ENCODE results near the gene PDCD1LG2. TPM values are rescaled to one million over a fixed set of nuclear protein-coding genes. Genes with fewer than 3 reads are reported as not detected.
A peak's percentile ranks its signal among the peaks of the same experiment; 100 is the strongest.

The PDCD1LG2 gene
- total and polyA plus RNA-seq, 2 of the 8 experiments (the other 6 are each of a cell fraction or from before 2014, with no cell fraction given): not detected

DNA sequence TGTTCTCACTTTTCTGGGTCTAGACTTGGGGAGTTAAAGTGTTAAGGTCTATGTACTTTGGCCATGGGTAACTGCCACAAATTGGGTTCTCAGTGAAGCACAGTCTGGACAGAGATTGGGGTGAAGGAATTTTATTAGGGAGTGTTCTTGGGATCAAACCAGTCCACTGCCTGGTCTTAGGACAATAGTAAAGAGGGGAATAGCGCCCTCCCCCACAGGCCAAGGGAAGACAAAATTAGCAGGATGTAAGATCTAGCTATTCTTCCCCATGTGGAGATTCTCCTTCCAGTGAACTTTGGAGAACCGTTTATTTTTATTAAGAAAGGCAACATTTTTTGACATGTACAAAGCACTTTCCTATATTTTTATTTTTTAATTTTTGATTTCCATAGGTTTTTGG lies 100.2 kb downstream of the PDCD1LG2 start:
- Histone ChIP-seq H4K5ac (ENCODE audit: insufficient read length, low read depth, low read length) (no peak overlapping the region), H3K4me1 (replicated peaks in 1 of 4; ENCODE audit: control insufficient read depth in 3 of 4, insufficient read depth in 4 of 4, low read length in 3 of 4) (no peaks in the 10 kb centered on the region)
- no peak for DNase-seq (ENCODE audit: low read depth in 1 of 2, low spot score in 2 of 2)

More for the DNA sequence above, 100.2 kb downstream of the PDCD1LG2 start:
- CTCF ChIA-PET (ENCODE audit: partially characterized antibody): interaction anchor here (0.7 to 2.5 kb wide), 5 partner anchors 10 to 696 kb away, joined by 3 to 16 read pairs (median 3); no protein-coding TSS in a partner anchor
- no peaks in the 10 kb centered on the region for H3K79me1 ChIP-seq (ENCODE audit: low read depth, low read length)
- no peak overlapping the region for H3K23ac ChIP-seq (ENCODE audit: insufficient read length)
- no peak overlapping the region for H3K4me2 ChIP-seq (ENCODE audit: insufficient read depth in 1 of 2, low read depth in 2 of 2, low read length in 2 of 2)
- no peak overlapping the region for H3K27ac ChIP-seq (ENCODE audit: low read depth, low read length)
- no peak overlapping the region for H3K9ac ChIP-seq (replicated peaks in 1 of 4; ENCODE audit: extremely low read depth in 1 of 4, low read depth in 3 of 4, low read length in 3 of 4)
- H4K8ac ChIP-seq (ENCODE audit: extremely low read depth, insufficient read depth, low read length): no peak overlapping the region
- no peaks in the 10 kb centered on the region for H3K27me3 ChIP-seq (replicated peaks in 1 of 4; ENCODE audit: control insufficient read depth in 3 of 4, extremely low read depth in 1 of 4, insufficient read depth in 3 of 4, low read length in 3 of 4)
- H2BK120ac ChIP-seq (replicated peaks; ENCODE audit: low read depth, low read length): no peak overlapping the region
- no peaks in the 10 kb centered on the region for H4K20me1 ChIP-seq (replicated peaks in 1 of 2; ENCODE audit: control insufficient read depth in 1 of 2, insufficient read depth in 2 of 2, low read length in 2 of 2)
- no peak overlapping the region for H2BK15ac ChIP-seq (ENCODE audit: low read length)
- no peak for FAIRE-seq
- H4K91ac ChIP-seq (replicated peaks; ENCODE audit: insufficient read length, low read length): no peak overlapping the region
- H3K56ac ChIP-seq (replicated peaks; ENCODE audit: insufficient read length, low read depth, low read length): no peak overlapping the region
- no peak overlapping the region for H2BK20ac ChIP-seq (ENCODE audit: low read length)
- H3K79me2 ChIP-seq (ENCODE audit: control insufficient read depth in 1 of 2, insufficient read depth in 2 of 2, low read length in 2 of 2): no peaks in the 10 kb centered on the region
- no peak overlapping the region for H3K4me3 ChIP-seq (ENCODE audit: extremely low read depth in 1 of 4, insufficient read depth in 2 of 4, low read depth in 3 of 4, low read length in 4 of 4)
- no peaks in the 10 kb centered on the region for H3K9me3 ChIP-seq (ENCODE audit: insufficient read depth in 2 of 2, low read depth in 1 of 2, low read length in 1 of 2)
- no peak overlapping the region for H3K14ac ChIP-seq (ENCODE audit: insufficient read length)
- no peak overlapping the region for H3K4ac ChIP-seq (replicated peaks; ENCODE audit: insufficient read length, low read depth, low read length)
- no peak overlapping the region for H3K18ac ChIP-seq (ENCODE audit: extremely low read depth, low read length)
- H3K23me2 ChIP-seq (ENCODE audit: low read depth, low read length): no peaks in the 10 kb centered on the region
- H2AFZ ChIP-seq (ENCODE audit: low read length): no peak overlapping the region
- POLR2A ChIA-PET (ENCODE audit: partially characterized antibody): no interaction called here
- TF ChIP-seq, protein P1, sequence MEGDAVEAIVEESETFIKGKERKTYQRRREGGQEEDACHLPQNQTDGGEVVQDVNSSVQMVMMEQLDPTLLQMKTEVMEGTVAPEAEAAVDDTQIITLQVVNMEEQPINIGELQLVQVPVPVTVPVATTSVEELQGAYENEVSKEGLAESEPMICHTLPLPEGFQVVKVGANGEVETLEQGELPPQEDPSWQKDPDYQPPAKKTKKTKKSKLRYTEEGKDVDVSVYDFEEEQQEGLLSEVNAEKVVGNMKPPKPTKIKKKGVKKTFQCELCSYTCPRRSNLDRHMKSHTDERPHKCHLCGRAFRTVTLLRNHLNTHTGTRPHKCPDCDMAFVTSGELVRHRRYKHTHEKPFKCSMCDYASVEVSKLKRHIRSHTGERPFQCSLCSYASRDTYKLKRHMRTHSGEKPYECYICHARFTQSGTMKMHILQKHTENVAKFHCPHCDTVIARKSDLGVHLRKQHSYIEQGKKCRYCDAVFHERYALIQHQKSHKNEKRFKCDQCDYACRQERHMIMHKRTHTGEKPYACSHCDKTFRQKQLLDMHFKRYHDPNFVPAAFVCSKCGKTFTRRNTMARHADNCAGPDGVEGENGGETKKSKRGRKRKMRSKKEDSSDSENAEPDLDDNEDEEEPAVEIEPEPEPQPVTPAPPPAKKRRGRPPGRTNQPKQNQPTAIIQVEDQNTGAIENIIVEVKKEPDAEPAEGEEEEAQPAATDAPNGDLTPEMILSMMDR (IDR thresholded peaks at IDR 0.05; ENCODE audit: control extremely low read depth in 1 of 3, insufficient read depth in 1 of 3, low read depth in 1 of 3, low read length in 3 of 3): peak in 1 of 3 experiments; percentile 17; a peak in 1 of 4 replicates
- TF ChIP-seq RXRA (IDR thresholded peaks at IDR 0.05; ENCODE audit: insufficient read depth, low read depth, low read length) (no peak), KDM4A (IDR thresholded peaks at IDR 0.05; ENCODE audit: low read depth, low read length, severe bottlenecking) (no peak)
- no peak overlapping the region for H2BK5ac ChIP-seq (ENCODE audit: low read depth, low read length)
- H2BK12ac ChIP-seq (ENCODE audit: low read depth, low read length): no peak overlapping the region
- H2AK5ac ChIP-seq (ENCODE audit: low read depth, low read length): no peak overlapping the region
- 75% methylated on average over 2 of the region's 2 CpGs; no CpG with 5 or more reads in 1 of the 2 experiments for WGBS, 2 experiments (ENCODE audit: extremely low coverage in 1 of 2, insufficient coverage in 1 of 2, insufficient read length in 1 of 2, insufficient replicate concordance in 2 of 2, low coverage in 1 of 2, low lambda C conversion rate in 2 of 2, missing lambda C conversion rate in 1 of 2)
- H3K36me3 ChIP-seq (ENCODE audit: control insufficient read depth in 2 of 4, insufficient read depth in 4 of 4, low read length in 3 of 4): no peaks in the 10 kb centered on the region
